ENCODE measurements around the gene MKS1. TPM values are rescaled to one million over a fixed set of nuclear protein-coding genes. Genes with fewer than 3 reads are reported as not detected.

MKS1 gene
- total RNA-seq, 1 experiment from 2014 or later: 28.6 TPM

- POLR2A ChIA-PET: no interaction called here
Observed at GRCh38 chr17:58195518-58196123, 23.4 kb downstream of the MKS1 start.

GRCh38 chr17:58193641-58194255, 25.3 kb downstream of the MKS1 start:
- Histone ChIP-seq H3K27me3 (replicated peaks; ENCODE audit: control insufficient read depth, insufficient read depth, low read length) (no peaks in the 10 kb centered on the region), H3K9me3 (no peaks in the 10 kb centered on the region), H3K4me3 (ENCODE audit: low read depth, low read length) (no peak overlapping the region), H3K36me3 (ENCODE audit: control insufficient read depth, insufficient read depth, low read length) (no peaks in the 10 kb centered on the region), H3K4me1 (peaks cover 8% of the 10 kb centered on the region)
- H3K4me3 Mint-ChIP-seq (ENCODE audit: unreplicated experiment): no peak overlapping the region
- intact Hi-C loops (cut with micrococcal nuclease; ENCODE audit: unreplicated experiment): no loop called here
- no peak for DNase-seq
- CTCF ChIA-PET: interaction anchor here (1.1 kb wide), 1 partner anchor 10 kb away, joined by 5 read pairs; no protein-coding TSS in a partner anchor
- H3K27me3 Mint-ChIP-seq (ENCODE audit: insufficient read depth, unreplicated experiment): peaks cover 6% of the 10 kb centered on the region
- H3K9me3 Mint-ChIP-seq (ENCODE audit: unreplicated experiment): no peaks in the 10 kb centered on the region
- no peak overlapping the region for H3K27ac Mint-ChIP-seq (ENCODE audit: unreplicated experiment)
- peaks cover 8% of the 10 kb centered on the region for H3K4me1 Mint-ChIP-seq (ENCODE audit: low read depth, unreplicated experiment)
- no TSS peak for BruUV-seq (replicated peaks)
- POLR2A ChIA-PET: no interaction called here
- TF ChIP-seq CTCF (IDR thresholded peaks at IDR 0.05; ENCODE audit: insufficient read depth in 1 of 2, low read depth in 1 of 2, low read length in 1 of 2, severe bottlenecking in 1 of 2, unreplicated experiment in 1 of 2): no peak
- H3K36me3 Mint-ChIP-seq (ENCODE audit: insufficient read depth, unreplicated experiment): no peaks in the 10 kb centered on the region

More at GRCh38 chr17:58195518-58196123, 23.4 kb downstream of the MKS1 start:
- no peaks in the 10 kb centered on the region for H3K36me3 Mint-ChIP-seq (ENCODE audit: insufficient read depth, unreplicated experiment)
- Histone ChIP-seq H3K9me3 (no peaks in the 10 kb centered on the region), H3K27me3 (replicated peaks; ENCODE audit: control insufficient read depth, insufficient read depth, low read length) (no peaks in the 10 kb centered on the region), H3K4me3 (ENCODE audit: low read depth, low read length) (no peak overlapping the region), H3K4me1 (peaks cover 8% of the 10 kb centered on the region), H3K36me3 (ENCODE audit: control insufficient read depth, insufficient read depth, low read length) (no peaks in the 10 kb centered on the region)
- BruUV-seq (replicated peaks): no TSS peak
- H3K9me3 Mint-ChIP-seq (ENCODE audit: unreplicated experiment): no peaks in the 10 kb centered on the region
- CTCF ChIA-PET: no interaction called here
- TF ChIP-seq CTCF (IDR thresholded peaks at IDR 0.05; ENCODE audit: insufficient read depth in 1 of 2, low read depth in 1 of 2, low read length in 1 of 2, severe bottlenecking in 1 of 2, unreplicated experiment in 1 of 2): no peak
- intact Hi-C loops (cut with micrococcal nuclease; ENCODE audit: unreplicated experiment): no loop called here
- H3K4me3 Mint-ChIP-seq (ENCODE audit: unreplicated experiment): no peak overlapping the region
- no peak overlapping the region for H3K27ac Mint-ChIP-seq (ENCODE audit: unreplicated experiment)
- DNase-seq: no peak
- peaks cover 8% of the 10 kb centered on the region for H3K4me1 Mint-ChIP-seq (ENCODE audit: low read depth, unreplicated experiment)
- H3K27me3 Mint-ChIP-seq (ENCODE audit: insufficient read depth, unreplicated experiment): peaks cover 6% of the 10 kb centered on the region

GRCh38 chr17:58192612-58193011, 26.4 kb downstream of the MKS1 start, which contains the start of gene EPX:
Gene EPX (plus strand): TSS chr17:58192726. CDS start chr17:58192847, 121 bp downstream.
- TF ChIP-seq CTCF (IDR thresholded peaks at IDR 0.05; ENCODE audit: insufficient read depth in 1 of 2, low read depth in 1 of 2, low read length in 1 of 2, severe bottlenecking in 1 of 2, unreplicated experiment in 1 of 2): no peak
- Mint-ChIP-seq H3K4me1 (ENCODE audit: low read depth, unreplicated experiment) (peaks cover 8% of the 10 kb centered on the region), H3K27me3 (ENCODE audit: insufficient read depth, unreplicated experiment) (peaks cover 9% of the 10 kb centered on the region), H3K27ac (ENCODE audit: unreplicated experiment) (no peak within 1 kb of the TSS), H3K4me3 (ENCODE audit: unreplicated experiment) (no peak within 1 kb of the TSS), H3K9me3 (ENCODE audit: unreplicated experiment) (no peaks in the 10 kb centered on the region), H3K36me3 (ENCODE audit: insufficient read depth, unreplicated experiment) (no peaks in the 10 kb centered on the region)
- peaks cover 8% of the 10 kb centered on the region for H3K4me1 ChIP-seq
- POLR2A ChIA-PET: interaction anchor here (0.5 kb wide), 1 partner anchor 110 kb away, joined by 5 read pairs; no protein-coding TSS in a partner anchor
- BruUV-seq (replicated peaks): no TSS peak
- no peaks in the 10 kb centered on the region for H3K9me3 ChIP-seq
- DNase-seq: no peak
- H3K36me3 ChIP-seq (ENCODE audit: control insufficient read depth, insufficient read depth, low read length): no peaks in the 10 kb centered on the region
- no peaks in the 10 kb centered on the region for H3K27me3 ChIP-seq (replicated peaks; ENCODE audit: control insufficient read depth, insufficient read depth, low read length)
- H3K4me3 ChIP-seq (ENCODE audit: low read depth, low read length): no peak within 1 kb of the TSS
- intact Hi-C loops (cut with micrococcal nuclease; ENCODE audit: unreplicated experiment): no loop called here
- CTCF ChIA-PET: no interaction called here
